Activated T-helper 9 cell treated with anti-CD3 and anti-CD28 coated beads, Interleukin-2, amount 50 U/mL, for 16 hours (primary cell): ENCODE measurements around the gene USO1.
"Not testable (repeated sequence)": the region's sequence is repeated elsewhere in the genome, so short reads cannot be mapped to it uniquely, and the experiment has no call there.

ENCODE experiments used
- DNase-seq: peaks from one replicate; pipeline ENCODE4 v3.0.0-alpha.2; 2020; ENCODE audit warnings: low read depth

USO1 gene

DNA sequence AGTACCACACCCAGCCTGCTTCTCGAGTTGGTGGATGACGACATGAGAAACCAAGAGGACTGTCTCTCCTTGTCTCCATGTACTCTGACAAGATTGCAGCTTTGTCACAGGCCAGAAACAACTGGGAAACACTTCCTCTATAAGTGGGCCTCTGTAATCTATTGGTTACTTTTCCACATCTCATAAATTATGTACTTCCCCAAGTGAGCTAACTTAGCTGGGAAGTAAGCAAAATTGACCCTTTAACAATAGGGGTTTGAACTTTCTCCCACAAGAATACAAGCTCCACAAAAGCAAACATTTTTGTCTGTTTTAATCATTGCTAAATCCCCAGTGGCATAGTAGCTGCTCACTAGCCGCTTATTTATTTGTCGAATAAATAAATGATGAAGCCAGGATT, 14.1 kb upstream of the USO1 start:
- no peak for DNase-seq

DNA sequence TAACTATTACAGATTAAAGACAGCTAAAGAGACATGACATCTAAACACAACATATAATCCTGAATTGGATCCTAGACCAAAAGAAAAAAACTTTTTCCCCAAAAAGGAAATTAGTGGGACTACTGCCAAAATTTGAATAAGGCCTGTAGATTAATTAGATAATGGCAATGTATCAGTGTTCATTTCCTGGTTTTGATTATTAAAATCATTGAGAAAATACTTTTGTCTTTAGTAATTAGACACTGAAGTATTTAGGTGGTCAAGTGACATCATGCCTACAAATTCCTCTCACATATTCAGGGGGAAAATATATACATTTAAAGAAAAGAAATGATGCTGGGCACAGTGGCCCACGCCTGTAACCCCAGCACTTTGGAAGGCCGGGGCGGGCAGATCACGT, 10.4 kb upstream of the USO1 start:
- no peak for DNase-seq

DNA sequence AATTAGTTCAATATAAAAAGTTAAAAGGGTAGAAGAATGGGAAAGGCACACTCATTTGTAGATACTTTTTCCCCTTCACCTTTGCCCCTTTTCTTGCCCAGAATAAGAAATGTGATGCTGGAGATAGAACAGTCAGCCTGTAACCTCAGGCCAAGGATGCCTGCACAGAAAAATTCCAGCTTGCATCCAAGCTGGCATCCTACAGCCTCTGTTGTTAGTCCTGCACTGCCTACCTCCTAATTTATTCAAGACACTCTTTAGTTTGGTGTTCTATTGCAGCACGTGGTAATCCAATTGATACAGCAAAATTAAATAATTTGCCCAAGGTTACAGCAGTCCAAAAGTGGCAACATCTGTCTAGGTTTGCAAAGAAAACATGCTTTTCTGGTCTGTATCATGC, 9.7 kb upstream of the USO1 start:
- no peak for DNase-seq

DNA sequence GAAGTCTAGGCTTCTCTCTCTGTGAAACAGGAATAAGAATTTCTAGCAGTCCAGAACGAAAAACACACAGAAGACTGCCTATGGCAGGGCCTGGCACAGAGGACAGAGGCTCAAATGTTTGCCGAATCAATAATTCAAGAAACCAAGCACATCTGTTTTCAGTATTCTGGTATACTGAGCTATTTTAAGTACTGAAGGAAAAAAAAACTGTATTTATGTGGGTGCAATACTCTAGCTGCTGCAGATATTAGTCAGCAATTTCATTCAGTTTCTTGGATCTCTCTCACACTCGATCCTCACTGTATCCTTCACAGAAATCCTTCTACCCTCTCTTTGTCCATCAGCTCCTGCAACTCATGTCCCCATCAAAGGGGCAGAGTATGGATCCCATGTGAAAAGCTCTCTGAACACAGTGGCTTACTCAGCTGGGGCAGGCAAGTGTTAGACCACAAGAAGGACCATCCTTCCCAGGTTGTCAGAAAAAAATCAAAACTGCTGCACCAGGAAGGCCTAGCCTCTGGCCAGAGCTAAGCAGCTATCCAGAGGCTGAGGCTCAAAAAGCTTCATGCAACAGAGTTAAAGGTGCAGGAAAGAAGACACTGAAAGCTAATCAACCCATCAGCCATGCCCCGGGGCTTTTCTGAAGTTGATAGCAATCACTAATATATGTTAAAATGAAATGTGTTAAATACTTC, 9.1 kb upstream of the USO1 start:
- DNase-seq: no peak

DNA sequence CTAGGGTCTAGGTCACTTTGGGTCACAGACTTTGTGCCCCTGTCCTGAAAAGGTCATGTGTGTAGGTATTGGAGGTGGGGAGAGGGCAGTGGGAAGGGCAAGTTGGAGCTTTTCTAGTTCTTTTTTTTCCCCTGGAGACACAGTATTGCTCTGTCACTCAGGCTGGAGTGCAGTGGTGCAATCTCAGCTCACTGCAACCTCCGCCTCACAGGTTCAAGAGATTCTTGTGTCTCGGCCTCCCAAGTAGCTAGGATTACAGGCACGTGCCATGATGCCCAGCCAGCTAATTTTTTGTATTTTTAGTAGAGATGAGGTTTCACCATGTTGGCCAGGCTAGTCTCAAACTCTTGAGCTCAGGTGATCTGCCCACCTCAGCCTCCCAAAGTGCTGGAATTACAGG, 8.3 kb upstream of the USO1 start:
- not testable (repeated sequence) for DNase-seq

DNA sequence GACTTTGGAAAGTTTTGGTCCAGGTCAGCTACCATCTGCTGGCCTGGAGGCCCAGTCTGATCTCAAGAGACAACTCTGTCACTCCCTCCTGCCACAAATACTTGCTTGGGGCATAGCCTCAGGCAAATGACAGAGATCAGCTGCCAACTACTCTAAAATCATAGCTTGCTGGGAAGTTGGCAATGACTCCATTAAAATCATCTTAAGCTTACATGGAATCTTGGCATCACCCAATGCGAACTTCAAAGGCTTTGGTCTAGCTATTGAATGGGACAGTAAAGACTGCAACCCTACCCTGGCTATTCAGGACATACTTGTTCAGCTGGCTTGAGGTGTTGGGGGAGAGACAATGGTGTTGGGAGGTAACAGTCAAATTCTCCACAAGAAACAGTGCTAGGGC, 7.0 kb upstream of the USO1 start:
- no peak for DNase-seq

DNA sequence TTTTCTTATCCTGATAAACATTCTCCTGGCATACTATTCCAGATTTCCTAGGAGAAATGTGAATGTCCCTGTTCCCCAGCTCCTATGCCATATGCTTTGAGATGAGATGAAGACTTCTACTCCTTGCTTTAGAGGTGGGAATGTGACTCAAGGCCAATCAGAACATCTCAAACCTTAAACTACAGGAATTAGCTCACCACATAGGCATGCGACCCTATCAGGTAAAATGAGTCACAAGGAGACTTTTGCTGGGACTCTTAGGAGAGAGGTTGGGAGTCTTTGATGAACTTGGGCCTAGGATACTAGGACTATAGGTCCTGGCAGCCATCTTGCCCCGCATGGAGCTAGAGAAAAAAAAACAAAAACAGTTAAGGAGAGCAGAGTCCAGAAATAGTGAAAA, 5.8 kb upstream of the USO1 start:
- no peak for DNase-seq

DNA sequence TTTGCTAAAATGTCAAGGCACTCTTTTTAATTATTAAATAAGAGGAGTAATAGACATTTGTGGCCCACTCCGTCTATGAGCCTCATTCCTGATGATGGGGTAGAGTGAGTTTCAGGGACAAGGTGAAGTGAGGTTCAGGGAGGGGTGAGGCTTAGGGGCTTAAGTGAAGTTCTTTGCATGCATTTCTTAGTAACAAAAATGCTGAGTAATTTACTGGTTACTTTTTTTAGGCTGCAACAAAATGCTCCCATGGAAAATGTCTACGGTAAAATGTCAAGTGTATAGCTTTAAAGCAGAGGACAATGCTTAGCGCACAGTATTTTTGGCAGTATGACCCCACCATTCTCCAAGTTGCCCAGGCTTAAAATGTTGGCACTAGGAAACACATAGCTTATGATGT, 2.0 kb upstream of the USO1 start:
- DNase-seq: no peak

DNA sequence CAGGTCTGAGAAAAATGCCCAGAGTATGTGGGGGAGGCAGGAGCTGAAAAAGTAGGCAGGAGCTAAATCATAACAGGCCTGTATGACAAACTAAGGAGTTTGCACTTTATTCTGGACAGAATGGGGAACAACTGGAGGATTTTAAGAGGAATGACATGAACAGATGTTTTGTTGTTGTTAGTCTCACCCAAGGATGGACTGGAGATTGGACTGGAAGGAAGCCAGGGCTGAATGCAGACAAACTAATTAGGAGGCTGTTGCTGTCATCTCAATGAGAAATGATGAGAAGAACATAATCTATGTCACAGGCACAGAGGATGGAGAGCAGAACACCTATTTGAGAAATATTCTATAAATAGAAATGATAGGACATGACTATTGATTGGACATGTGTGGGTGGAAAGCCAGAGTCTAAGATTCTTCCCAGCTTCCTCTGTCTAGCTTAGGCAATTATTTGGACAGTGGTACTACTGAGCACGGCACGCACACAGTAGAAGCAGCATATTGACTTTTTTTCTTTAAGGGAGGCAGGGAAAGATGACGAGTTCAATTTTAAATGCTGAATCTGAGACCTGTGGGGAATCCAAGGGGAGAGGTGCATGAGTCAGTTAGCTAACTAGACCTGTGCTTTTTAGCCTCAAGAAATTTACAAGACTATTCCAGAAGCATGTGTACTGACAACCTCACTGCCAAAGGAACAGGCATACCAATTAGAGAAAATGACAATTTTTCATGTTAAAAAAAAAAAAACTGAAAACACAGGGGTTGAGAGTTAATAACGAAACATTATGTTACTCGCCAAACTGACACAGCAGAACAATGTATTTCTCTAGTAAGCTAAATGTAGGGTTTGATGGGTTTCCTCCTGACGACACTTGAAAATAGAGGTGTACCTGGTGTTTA, 963 bp upstream of the USO1 start:
- DNase-seq: no peak

DNA sequence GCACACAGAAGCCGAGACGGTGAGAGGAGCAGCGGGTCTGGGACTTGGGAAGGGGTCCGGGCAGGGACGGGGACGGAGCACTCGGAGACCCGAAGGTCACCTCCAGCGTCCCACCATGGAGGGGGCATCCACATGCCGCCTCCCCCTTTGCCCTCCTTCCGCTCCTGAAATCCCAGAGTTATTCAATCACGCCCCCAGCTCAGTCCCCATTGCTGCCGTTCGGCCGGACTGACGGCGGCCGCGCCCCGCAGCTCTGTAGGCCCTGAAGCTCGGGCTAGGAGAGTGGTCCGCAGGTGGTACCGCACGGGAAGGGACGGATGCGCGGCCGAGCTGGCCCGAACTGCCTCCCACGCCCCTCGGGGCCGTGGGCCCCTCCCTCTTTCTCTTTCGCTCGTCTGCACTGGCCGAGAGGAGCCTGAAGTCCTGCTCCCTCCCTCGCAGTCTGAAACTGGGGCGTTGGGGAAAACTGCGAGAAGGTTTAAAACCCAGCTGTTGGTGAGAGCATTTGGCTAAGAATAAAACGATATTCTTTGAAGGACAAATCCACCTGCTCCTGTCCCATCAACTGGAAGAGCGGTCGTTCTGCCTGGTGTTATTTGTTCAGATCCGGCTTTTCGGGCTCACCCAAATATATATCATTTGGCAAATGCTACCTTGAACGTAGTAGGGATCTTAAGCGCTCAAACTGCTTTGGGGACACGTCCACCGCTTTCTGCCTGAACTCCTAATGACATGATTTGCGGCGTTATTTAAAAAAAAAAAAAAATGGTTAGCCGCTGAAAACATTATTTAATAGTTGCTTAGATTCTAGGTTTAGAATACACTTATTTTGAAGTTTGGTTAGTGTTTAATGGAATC, 719 bp downstream of the USO1 start:
- peak; percentile 43 for DNase-seq

DNA sequence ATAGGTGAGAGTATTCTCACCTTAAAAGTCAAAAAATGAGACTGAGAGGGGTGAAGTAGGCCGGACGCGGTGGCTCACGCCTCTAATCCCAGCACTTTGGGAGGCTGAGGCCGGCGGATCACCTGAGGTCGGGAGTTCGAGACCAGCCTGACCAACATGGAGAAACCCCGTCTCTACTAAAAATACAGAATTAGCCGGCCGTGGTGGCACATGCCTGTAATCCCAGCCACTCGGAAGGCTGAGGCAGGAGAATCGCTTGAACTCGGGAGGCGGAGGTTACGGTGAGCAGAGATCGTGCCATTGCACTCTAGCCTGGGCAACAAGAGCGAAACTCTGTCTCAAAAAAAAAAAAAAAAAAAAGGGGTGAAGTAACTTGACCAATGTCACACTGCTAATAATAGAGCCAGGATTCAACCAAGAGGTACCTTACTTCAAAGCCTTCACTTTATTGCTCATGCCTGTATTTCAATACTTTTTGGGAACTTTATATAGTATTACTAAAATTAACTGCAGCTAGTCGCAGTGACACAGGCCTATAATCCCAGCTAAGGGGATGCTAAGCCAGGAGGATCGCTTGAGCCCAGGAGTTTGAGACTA, 1.7 kb downstream of the USO1 start:
- DNase-seq: not testable (repeated sequence)

DNA sequence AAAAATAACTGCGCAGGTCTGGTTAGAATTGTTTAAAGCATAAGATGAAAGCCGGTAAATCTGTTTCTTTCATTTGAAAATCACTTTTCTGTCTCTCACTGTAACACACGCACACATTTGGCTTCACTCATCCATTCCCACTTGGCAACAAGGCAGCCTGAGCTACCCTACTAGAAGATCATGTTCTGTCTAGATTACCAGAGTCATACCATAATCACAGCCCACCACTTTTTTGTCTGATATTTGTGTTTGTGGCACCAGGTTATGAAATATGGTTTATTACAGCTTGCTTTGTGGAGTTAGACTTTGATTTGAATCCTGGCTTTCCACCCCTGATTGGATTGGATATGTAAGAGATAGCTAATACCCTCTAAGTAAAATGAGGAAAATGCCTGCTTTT, 2.2 kb downstream of the USO1 start:
- no peak for DNase-seq

DNA sequence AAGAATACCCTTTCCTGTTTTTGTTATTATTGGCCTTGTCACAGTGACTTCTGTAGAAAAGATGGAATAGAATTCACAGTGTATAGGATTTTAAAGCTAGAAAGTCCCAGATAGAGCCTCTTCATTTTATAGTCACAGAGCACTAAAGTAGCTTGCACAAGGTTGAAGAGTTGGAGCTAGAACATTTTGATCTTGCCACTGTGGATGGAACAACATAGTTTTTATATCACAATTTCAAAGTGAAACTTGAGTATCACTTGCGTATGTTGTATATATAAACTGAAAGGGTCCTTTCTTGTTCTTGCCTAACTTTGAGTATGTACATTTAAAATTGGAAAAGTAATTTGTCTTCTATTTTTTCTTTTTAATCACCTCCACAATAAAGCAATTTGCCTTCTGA, 2.7 kb downstream of the USO1 start:
- no peak for DNase-seq

DNA sequence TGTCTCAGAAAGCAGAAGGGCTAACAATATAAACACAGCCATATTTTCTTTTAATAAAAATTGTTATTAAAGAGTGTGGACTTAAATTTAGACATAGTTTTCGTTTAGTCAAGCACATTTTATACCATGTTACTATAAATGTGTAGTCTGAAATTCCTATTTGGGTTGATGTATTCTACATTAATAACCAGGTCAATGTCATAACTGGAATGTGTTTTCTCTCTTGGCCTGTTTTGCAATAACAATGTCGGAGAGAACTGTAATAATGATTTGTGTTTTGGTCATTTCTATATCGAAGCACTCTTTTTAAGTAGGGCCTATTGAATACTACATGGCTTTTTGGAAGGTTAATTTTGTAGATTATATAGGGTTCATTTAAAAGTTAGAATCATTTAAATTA, 5.5 kb downstream of the USO1 start:
- DNase-seq: no peak

DNA sequence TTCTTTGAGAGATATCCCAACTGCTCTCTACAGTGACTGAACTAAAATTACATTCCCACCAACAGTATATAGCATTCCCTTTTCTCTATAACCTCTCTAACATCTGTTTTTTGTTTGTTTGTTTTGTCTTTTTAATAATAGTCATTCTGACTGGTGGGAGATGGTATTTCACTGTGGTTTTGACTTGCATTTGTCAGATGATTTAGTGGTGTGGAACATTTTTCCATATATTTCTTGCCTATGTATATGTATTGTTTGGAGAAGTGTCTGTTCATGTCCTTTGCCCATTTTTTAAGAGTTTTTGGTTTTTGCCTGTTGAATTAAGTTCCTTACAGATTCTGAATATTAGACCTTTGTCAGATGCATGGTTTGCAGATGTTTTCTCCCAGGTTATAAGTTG, 9.0 kb downstream of the USO1 start:
- DNase-seq: no peak

DNA sequence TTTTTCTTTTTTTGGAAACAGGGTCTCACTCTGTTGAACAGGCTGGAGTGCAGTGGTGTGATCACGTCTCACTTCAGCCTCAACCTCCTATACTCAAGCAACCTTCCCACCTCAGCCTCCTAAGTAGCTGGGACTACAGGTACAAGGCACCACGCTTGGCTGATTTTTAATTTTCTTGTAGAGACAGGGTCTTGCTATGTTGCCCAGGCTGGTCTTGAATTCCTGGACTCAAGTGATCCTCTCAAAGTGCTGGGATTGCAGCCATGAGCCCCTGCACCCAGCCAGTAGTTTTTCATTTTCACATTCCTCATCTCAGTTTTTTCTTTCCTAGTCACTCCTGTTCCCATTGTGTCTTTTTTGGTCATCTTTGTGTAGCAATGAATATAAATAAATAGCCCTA, 11.1 kb downstream of the USO1 start:
- no peak for DNase-seq

DNA sequence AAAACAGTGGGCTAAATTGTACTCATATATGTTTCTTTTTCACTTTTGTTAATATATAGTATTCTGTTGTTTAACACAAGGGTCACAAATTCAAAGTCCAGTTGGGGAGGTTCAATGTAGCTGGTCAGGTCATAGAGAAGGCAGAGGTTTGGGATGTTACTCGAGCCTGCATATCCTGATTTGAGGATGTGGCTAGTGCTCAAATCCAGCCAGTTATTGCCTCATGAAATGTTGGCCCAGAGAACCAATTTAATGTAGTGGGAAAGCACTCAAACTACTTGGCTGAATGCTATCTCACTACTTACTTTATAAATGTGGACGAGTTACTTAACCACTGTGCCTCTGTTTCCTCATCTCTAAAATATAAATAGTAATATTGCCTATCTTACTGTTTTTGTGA, 12.5 kb downstream of the USO1 start:
- no peak for DNase-seq

DNA sequence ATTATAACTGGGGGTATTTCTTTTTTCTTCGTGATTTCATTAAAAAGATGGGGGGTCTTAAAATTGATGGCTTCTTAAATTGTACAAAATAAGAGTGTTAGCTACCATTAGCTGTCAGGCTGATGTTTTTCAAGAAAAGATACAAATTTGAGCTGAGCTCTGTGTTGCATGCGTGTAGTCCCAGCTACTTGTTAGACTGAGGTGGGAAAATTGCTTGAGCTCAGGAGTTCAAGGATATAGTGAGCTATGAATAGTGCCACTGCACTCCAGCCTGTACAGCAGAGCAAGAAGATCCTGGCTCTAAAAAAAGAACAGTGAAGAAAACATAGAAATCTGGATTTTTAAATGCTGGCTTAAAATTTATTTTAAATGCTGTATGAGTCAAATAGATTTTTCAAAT, 13.0 kb downstream of the USO1 start:
- no peak for DNase-seq

DNA sequence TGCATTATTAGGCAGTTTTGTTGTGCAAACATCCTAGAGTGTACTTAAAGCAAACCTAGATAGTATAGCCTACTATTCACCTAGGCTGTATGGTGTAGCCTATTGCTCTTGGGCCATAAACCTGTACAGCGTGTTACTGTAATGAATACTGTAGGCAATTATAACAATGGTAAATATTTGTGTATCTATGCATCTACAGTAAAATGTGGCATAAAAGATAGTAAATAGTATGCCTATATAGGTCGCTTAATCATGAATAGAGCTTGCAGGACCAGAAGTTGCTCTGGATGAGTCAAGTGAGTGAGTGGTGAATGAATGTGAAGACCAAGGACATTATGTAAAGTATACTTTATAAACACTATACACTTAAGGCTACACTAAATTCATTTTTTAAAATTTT, 16.6 kb downstream of the USO1 start:
- no peak for DNase-seq

DNA sequence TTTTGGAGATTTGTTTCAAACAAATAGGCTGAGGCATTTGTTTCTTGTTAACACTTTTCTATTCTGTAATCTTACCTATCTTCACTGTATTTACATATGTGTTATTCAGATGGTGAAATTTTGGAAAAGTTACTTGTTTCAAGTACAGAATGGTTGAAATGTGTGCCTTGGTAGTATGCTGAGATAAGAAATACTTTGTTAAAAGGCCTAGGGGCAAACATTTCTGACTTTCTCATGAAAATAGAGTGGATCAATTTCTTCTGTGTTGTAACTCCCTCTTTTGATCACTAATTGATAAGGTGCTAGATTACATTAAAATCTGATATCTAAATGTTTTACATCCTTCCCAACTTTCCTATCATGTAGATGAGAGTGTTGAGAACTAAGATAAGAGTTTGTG, 18.1 kb downstream of the USO1 start:
- DNase-seq: no peak

DNA sequence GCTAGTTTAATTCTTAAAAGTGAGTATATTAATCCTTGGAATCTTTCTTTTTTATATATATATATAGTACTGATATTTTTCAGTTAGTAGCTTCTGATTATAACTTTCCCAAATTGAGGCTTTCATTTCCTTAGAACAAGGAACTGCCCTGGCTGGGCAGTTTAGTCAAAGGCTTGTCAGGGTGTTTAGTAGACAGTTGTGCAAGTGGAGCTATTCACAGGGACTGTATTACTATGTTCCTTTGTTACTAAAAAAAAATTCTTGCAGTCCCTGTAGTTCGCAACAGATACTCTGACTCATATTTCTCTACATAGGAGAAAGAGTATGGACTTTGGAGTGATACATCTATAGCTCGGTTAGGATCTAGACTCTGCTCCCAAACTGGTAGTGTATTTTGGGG, 20.8 kb downstream of the USO1 start:
- no peak for DNase-seq

DNA sequence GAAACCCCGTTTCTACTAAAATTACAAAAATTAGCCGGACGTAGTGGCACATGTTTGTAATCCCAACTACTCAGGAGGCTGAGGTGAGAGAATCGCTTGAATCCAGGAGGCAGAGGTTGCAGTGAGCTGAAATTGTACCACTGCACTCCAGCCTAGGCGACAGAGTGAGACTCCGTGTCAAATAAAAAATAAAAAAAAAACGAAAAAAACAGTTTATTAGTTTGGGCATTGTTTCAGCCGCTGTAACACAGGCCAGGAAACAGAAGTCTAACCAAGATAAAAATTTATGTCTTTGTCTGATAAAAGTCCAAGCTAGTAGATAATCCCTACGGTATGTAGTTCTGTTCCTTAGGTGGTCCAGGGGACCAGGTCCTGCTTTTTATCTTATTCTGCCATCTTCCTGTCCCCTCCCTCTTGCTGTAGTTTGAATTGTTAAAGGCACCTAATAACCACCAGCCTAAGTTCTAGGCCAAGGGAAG, 21.4 kb downstream of the USO1 start:
- no peak for DNase-seq
